H9 (cell line): ENCODE results near the gene TCHH. TPM values are rescaled to one million over a fixed set of nuclear protein-coding genes. Genes with fewer than 3 reads are reported as not detected.

Source experiments
- DNase-seq: peaks from one replicate; pipeline ENCODE4 v3.0.0-alpha.2; 2017
- H2AFZ ChIP-seq: one replicate; pipeline ENCODE4 v1.6.1; 2013; ENCODE audit warnings: mild to moderate bottlenecking, low read length, control low read depth, moderate library complexity
- H2AK5ac ChIP-seq: 2 replicates; pipeline ENCODE4 v1.6.1; 2013; ENCODE audit warnings: low read length, control low read depth, mixed read lengths; ENCODE audit not compliant: insufficient read length
- H2BK120ac ChIP-seq: one replicate; pipeline ENCODE4 v1.6.1; 2013; ENCODE audit warnings: low read depth, mild to moderate bottlenecking, low read length, control low read depth, inconsistent platforms; ENCODE audit not compliant: poor library complexity, severe bottlenecking
- H2BK12ac ChIP-seq: 2 replicates; pipeline ENCODE4 v1.6.1; 2013; ENCODE audit warnings: low read length, control low read depth, mixed read lengths, low read depth; ENCODE audit not compliant: insufficient read length
- H2BK15ac ChIP-seq: 2 replicates; pipeline ENCODE4 v1.6.1; 2013; ENCODE audit warnings: low read depth, low read length, control low read depth
- H2BK20ac ChIP-seq: one replicate; pipeline ENCODE4 v1.6.1; 2013; ENCODE audit warnings: low read depth, mild to moderate bottlenecking, low read length, control low read depth, inconsistent platforms; ENCODE audit not compliant: poor library complexity, severe bottlenecking
- H2BK5ac ChIP-seq: 2 replicates; pipeline ENCODE4 v1.6.1; 2013; ENCODE audit warnings: low read length, control low read depth, mixed read lengths; ENCODE audit not compliant: insufficient read length
- H3K14ac ChIP-seq: 2 replicates; pipeline ENCODE4 v1.6.1; 2013; ENCODE audit warnings: low read length, control low read depth; ENCODE audit not compliant: insufficient read depth
- H3K18ac ChIP-seq: 2 replicates; pipeline ENCODE4 v1.6.1; 2013; ENCODE audit warnings: low read depth, mild to moderate bottlenecking, mixed read lengths, low read length, control low read depth; ENCODE audit not compliant: insufficient read length
- H3K23ac ChIP-seq: 2 replicates; pipeline ENCODE4 v1.6.1; 2013; ENCODE audit warnings: low read length, control low read depth, mixed read lengths, low read depth; ENCODE audit not compliant: insufficient read length
- H3K23me2 ChIP-seq: 2 replicates; pipeline ENCODE4 v1.6.1; 2013; ENCODE audit warnings: low read depth, mild to moderate bottlenecking, mixed read lengths, low read length, control low read depth; ENCODE audit not compliant: insufficient read length, poor library complexity, severe bottlenecking
- H3K27ac ChIP-seq: 2 replicates; pipeline ENCODE4 v1.5.1; 2013; ENCODE audit warnings: low read length, control low read depth, mixed read lengths, low read depth; ENCODE audit not compliant: insufficient read length
- H3K27me3 ChIP-seq: 2 replicates; pipeline ENCODE4 v1.6.1; 2013; ENCODE audit warnings: low read length, control low read depth, inconsistent platforms; ENCODE audit not compliant: insufficient read depth
- H3K4ac ChIP-seq: 2 replicates; pipeline ENCODE4 v1.6.1; 2013; ENCODE audit warnings: low read depth, mild to moderate bottlenecking, control low read depth, inconsistent platforms, low read length, moderate library complexity
- H3K4me1 ChIP-seq: 2 replicates; pipeline ENCODE4 v1.6.1; 2013; ENCODE audit warnings: low read length, control low read depth, inconsistent platforms; ENCODE audit not compliant: insufficient read depth
- H3K4me2 ChIP-seq: 2 replicates; pipeline ENCODE4 v1.6.1; 2013; ENCODE audit warnings: low read length, control low read depth, mixed read lengths; ENCODE audit not compliant: insufficient read length, insufficient read depth
- H3K56ac ChIP-seq: 2 replicates; pipeline ENCODE4 v1.6.1; 2013; ENCODE audit warnings: low read depth, mild to moderate bottlenecking, mixed read lengths, low read length, control low read depth; ENCODE audit not compliant: insufficient read length
- H3K79me1 ChIP-seq: 2 replicates; pipeline ENCODE4 v1.6.1; 2013; ENCODE audit warnings: low read depth, mild to moderate bottlenecking, moderate library complexity, low read length, control low read depth, inconsistent platforms; ENCODE audit not compliant: insufficient read depth, poor library complexity, severe bottlenecking
- H3K79me2 ChIP-seq: 2 replicates; pipeline ENCODE4 v1.6.1; 2013; ENCODE audit warnings: low read length, control low read depth, inconsistent platforms; ENCODE audit not compliant: insufficient read depth
- H3K9ac ChIP-seq: 2 replicates; pipeline ENCODE4 v1.6.1; 2013; ENCODE audit warnings: low read length, control low read depth, mixed read lengths; ENCODE audit not compliant: insufficient read length; ENCODE audit errors: extremely low read depth
- H3K9me3 ChIP-seq: one replicate; pipeline ENCODE4 v1.6.1; 2013; ENCODE audit warnings: low read depth, low read length, inconsistent platforms; ENCODE audit not compliant: control insufficient read depth
- H3T11ph ChIP-seq: one replicate; pipeline ENCODE4 v1.6.1; 2013; ENCODE audit warnings: mild to moderate bottlenecking, low read length, control low read depth, inconsistent platforms
- H4K20me1 ChIP-seq: one replicate; pipeline ENCODE4 v1.6.1; 2013; ENCODE audit not compliant: control insufficient read depth, insufficient read length, insufficient read depth
- H4K5ac ChIP-seq: 2 replicates; pipeline ENCODE4 v1.6.1; 2013; ENCODE audit warnings: low read depth, mild to moderate bottlenecking, mixed read lengths, low read length, control low read depth; ENCODE audit not compliant: insufficient read length
- H4K8ac ChIP-seq: replicated peaks from 2 replicates; pipeline ENCODE4 v1.6.1; 2013; ENCODE audit warnings: low read length, control low read depth, mixed read lengths, low read depth; ENCODE audit not compliant: insufficient read length
- H4K91ac ChIP-seq: 2 replicates; pipeline ENCODE4 v1.6.1; 2013; ENCODE audit warnings: low read depth, mild to moderate bottlenecking, moderate library complexity, mixed read lengths, low read length, control low read depth; ENCODE audit not compliant: insufficient read length
- H3K27ac Mint-ChIP-seq, 3 experiments: 2 replicates in 2 of 3; 3 replicates in 1 of 3; pipeline ENCODE4 v1.8.0; 2020 to 2021; ENCODE audit warnings: mixed read lengths in 3 of 3, mild to moderate bottlenecking in 1 of 3, moderate library complexity in 1 of 3
- H3K27me3 Mint-ChIP-seq: 2 replicates; pipeline ENCODE4 v1.8.0; 2021; ENCODE audit warnings: low read depth, mild to moderate bottlenecking, moderate library complexity, mixed read lengths
- H3K36me3 Mint-ChIP-seq, 3 experiments: 2 replicates in 2 of 3; 3 replicates in 1 of 3; pipeline ENCODE4 v1.8.0; 2020 to 2021; ENCODE audit warnings: low read depth in 3 of 3, mixed read lengths in 3 of 3; ENCODE audit not compliant: insufficient read depth in 1 of 3
- H3K4me1 Mint-ChIP-seq, 2 experiments: 2 replicates each; pipeline ENCODE4 v1.8.0; 2020; ENCODE audit warnings: mixed read lengths in 2 of 2
- H3K4me3 Mint-ChIP-seq, 2 experiments: 2 replicates in 1 of 2; 3 replicates in 1 of 2; pipeline ENCODE4 v1.8.0; 2020 to 2021; ENCODE audit warnings: mild to moderate bottlenecking in 2 of 2, mixed read lengths in 2 of 2, moderate library complexity in 1 of 2
- H3K9me3 Mint-ChIP-seq, 2 experiments: 2 replicates in 1 of 2; 3 replicates in 1 of 2; pipeline ENCODE4 v1.8.0; 2020; ENCODE audit warnings: mild to moderate bottlenecking in 2 of 2, mixed read lengths in 2 of 2, moderate library complexity in 1 of 2
- WGBS: extraction: QIAGEN DNeasy Blood & Tissue Kit; methylation state at CpG from one replicate; pipeline ENCODE4 v1.1.7; 2013; ENCODE audit warnings: missing lambda C conversion rate, low lambda C conversion rate, mixed read lengths; ENCODE audit not compliant: insufficient read length; ENCODE audit errors: extremely low coverage; 5-methylcytosine and 5-hydroxymethylcytosine counted together
- total RNA-seq: library from RNA; stranded (reverse); gene quantifications from 2 replicates; pipeline ENCODE4 v1.2.1, GENCODE V29; 2021
- TF ChIP-seq, protein P1 (sequence below): fragments of 200-600 bp; sonication (generic); conservative IDR thresholded peaks from 3 replicates; pipeline ENCODE4 v1.8.0; 2021; ENCODE audit warnings: antibody characterized with exemption, mild to moderate bottlenecking

Gene TCHH
- total RNA-seq, 1 experiment from 2014 or later, result not detected

DNA sequence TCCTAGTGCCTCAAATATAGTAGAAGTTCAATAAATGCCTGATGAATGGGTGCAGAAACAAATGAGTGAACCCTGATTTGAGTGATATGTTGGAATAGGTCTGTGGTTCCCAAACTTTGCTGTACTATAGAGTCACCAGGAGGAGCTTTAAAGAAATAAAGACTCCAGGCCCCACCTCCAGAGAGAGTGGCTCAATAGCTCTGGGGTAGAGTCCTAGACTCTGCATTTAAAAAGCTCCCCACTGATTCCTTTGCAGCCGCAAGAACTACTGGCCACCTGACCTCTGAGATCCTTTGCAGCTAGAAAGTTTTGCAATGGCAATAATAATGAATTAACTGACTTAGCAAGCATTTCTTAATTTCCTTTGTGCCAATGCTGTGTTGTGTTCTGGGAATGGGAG, 47.3 kb downstream of the TCHH start:
- no peak overlapping the region for H3K27ac ChIP-seq
- DNase-seq, result no peak
- H2BK120ac ChIP-seq, result no peak overlapping the region
- no peaks in the 10 kb centered on the region for H4K20me1 ChIP-seq
- H4K5ac ChIP-seq, result no peak overlapping the region
- no peak overlapping the region for H2BK12ac ChIP-seq
- TF ChIP-seq, protein P1, sequence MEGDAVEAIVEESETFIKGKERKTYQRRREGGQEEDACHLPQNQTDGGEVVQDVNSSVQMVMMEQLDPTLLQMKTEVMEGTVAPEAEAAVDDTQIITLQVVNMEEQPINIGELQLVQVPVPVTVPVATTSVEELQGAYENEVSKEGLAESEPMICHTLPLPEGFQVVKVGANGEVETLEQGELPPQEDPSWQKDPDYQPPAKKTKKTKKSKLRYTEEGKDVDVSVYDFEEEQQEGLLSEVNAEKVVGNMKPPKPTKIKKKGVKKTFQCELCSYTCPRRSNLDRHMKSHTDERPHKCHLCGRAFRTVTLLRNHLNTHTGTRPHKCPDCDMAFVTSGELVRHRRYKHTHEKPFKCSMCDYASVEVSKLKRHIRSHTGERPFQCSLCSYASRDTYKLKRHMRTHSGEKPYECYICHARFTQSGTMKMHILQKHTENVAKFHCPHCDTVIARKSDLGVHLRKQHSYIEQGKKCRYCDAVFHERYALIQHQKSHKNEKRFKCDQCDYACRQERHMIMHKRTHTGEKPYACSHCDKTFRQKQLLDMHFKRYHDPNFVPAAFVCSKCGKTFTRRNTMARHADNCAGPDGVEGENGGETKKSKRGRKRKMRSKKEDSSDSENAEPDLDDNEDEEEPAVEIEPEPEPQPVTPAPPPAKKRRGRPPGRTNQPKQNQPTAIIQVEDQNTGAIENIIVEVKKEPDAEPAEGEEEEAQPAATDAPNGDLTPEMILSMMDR, result no peak
- no peak overlapping the region for H4K91ac ChIP-seq
- H4K8ac ChIP-seq, result no peak overlapping the region
- no peaks in the 10 kb centered on the region for H3K79me2 ChIP-seq
- Mint-ChIP-seq H3K4me3 (no peak overlapping the region), H3K36me3 (peaks cover 0 to 5% (median 0%) of the 10 kb centered on the region in 3 experiments; a peak in 3 of 7 replicates), H3K27me3 (peaks cover 2% of the 10 kb centered on the region; the same call in 1 of the 2 replicates), H3K9me3 (peaks cover 34 to 83% of the 10 kb centered on the region in 2 experiments), H3K4me1 (no peaks in the 10 kb centered on the region), H3K27ac (no peak overlapping the region)
- H3K4me1 ChIP-seq, result no peaks in the 10 kb centered on the region
- no peak overlapping the region for H3K9ac ChIP-seq
- peaks cover 24% of the 10 kb centered on the region for H3K9me3 ChIP-seq
- H3K14ac ChIP-seq, result no peak overlapping the region
- H3K4me2 ChIP-seq, result no peak overlapping the region
- H3K56ac ChIP-seq, result no peak overlapping the region
- no peak overlapping the region for H3K23ac ChIP-seq
- H3K4ac ChIP-seq, result no peak overlapping the region
- no peak overlapping the region for H2BK15ac ChIP-seq
- no peak overlapping the region for H2BK20ac ChIP-seq
- WGBS, result no CpG with 5 or more reads among the region's 1 CpG
- H2BK5ac ChIP-seq, result no peak overlapping the region
- H2AFZ ChIP-seq, result no peak overlapping the region
- H2AK5ac ChIP-seq, result no peak overlapping the region
- no peaks in the 10 kb centered on the region for H3K27me3 ChIP-seq
- H3T11ph ChIP-seq, result no peak overlapping the region
- no peak overlapping the region for H3K18ac ChIP-seq
- H3K79me1 ChIP-seq, result no peaks in the 10 kb centered on the region
- H3K23me2 ChIP-seq, result no peaks in the 10 kb centered on the region
